HEK293T (cell line): ENCODE measurements around the gene SH3RF3.

Source experiments
- BHLHE40 ChIP-seq: fragments of 450-650 bp; IDR thresholded peaks from 2 replicates; pipeline ENCODE4 v1.6.1; 2016; ENCODE audit warnings: mild to moderate bottlenecking, moderate library complexity, borderline replicate concordance
- ELF4 ChIP-seq: fragments of 450-650 bp; IDR thresholded peaks from 2 replicates; pipeline ENCODE4 v1.6.1; 2017; ENCODE audit warnings: antibody characterized with exemption
- FOXA1 ChIP-seq: fragments of 450-650 bp; IDR thresholded peaks from 2 replicates; pipeline ENCODE4 v1.6.1; 2016; ENCODE audit warnings: mild to moderate bottlenecking
- NFRKB ChIP-seq: fragments of 450-650 bp; IDR thresholded peaks from 2 replicates; pipeline ENCODE4 v1.6.1; 2016; ENCODE audit warnings: mild to moderate bottlenecking, moderate library complexity
- SP1 ChIP-seq: fragments of 450-650 bp; IDR thresholded peaks from 2 replicates; pipeline ENCODE4 v1.6.1; 2017
- TF ChIP-seq, protein P1 (sequence below): fragments of 450-650 bp; IDR thresholded peaks from 2 replicates; pipeline ENCODE4 v1.6.1; 2016

DNA sequence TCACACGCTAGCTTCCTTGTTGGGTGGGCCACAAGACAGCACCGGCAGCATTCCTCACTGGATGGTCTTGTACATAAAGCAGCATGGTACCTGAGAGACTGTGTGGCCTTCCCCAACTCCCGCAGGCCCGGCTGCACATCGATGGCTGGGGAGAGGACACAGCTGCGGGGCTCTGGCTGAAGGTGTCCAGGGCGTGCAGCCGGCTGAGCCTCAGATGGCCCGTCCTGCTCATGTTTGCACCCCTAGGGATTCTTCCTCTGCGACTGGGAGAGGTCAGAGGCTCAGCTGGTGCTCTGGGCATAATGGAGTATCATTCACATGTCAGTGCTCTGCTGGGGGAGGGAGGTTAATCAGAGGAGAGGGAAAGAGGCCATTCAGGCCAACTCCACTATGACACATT, 276.9 kb downstream of the SH3RF3 start:
- TF ChIP-seq, protein P1, sequence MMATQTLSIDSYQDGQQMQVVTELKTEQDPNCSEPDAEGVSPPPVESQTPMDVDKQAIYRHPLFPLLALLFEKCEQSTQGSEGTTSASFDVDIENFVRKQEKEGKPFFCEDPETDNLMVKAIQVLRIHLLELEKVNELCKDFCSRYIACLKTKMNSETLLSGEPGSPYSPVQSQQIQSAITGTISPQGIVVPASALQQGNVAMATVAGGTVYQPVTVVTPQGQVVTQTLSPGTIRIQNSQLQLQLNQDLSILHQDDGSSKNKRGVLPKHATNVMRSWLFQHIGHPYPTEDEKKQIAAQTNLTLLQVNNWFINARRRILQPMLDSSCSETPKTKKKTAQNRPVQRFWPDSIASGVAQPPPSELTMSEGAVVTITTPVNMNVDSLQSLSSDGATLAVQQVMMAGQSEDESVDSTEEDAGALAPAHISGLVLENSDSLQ: no peak
- TF ChIP-seq ELF4 (no peak), FOXA1 (no peak), BHLHE40 (no peak), SP1 (no peak), NFRKB (no peak)
